ENCODE results near the gene VAV2.

VAV2 gene

GRCh38 chr9:133991964-133992779 lies at the start of gene VAV2:
VAV2 (minus strand) TSS chr9:133992324; CDS start chr9:133992278, 46 bp downstream.
- peak; percentile 72 for DNase-seq

DNA sequence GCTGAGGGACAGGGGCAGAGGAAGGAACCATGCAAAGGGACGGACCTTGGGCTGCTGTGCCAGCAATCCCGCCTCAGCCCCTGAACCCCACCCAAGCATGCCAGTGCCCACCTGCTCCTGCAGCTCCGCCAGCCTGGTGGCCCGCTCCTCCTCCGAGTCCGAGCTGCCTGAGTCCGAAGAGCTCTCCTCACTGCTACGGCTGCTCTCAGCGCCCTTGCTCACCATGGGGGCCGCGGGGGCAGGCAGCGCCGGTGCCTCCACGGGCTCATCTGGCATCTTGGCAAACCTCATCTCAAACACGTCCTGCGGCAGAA lies 49.5 kb upstream of the VAV2 start:
- DNase-seq, result no peak

GRCh38 chr9:134040781-134041648 lies 48.9 kb upstream of the VAV2 start:
- DNase-seq, result peak; percentile 7

DNA sequence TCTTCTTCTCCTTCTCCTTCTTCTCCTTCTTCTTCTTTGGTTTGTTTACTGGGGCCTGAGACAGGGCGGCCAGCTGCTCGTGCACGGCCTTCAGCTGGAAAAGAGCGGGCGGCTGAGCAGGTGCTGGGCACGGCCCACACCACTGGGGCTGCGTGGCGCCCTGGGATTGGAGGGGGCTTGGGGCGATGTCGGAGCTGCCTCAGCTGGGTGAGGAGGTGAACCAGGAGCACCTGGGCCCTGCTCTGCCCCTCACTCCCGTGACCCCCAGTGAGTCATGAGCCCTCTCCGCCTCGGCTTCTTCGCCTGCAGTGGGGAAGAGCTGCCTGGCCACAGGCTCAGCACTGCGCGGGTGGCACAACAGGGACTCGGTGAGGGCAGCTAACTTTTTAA lies 48.0 kb upstream of the VAV2 start:
- no peak for DNase-seq

- DNase-seq, result no peak
Measured at GRCh38 chr9:134039386-134040175, 47.5 kb upstream of the VAV2 start.

- DNase-seq, result no peak
Measured at GRCh38 chr9:134037641-134038040, 45.5 kb upstream of the VAV2 start.

- DNase-seq, result no peak
Measured at GRCh38 chr9:134036130-134036529, 44.0 kb upstream of the VAV2 start.

DNA sequence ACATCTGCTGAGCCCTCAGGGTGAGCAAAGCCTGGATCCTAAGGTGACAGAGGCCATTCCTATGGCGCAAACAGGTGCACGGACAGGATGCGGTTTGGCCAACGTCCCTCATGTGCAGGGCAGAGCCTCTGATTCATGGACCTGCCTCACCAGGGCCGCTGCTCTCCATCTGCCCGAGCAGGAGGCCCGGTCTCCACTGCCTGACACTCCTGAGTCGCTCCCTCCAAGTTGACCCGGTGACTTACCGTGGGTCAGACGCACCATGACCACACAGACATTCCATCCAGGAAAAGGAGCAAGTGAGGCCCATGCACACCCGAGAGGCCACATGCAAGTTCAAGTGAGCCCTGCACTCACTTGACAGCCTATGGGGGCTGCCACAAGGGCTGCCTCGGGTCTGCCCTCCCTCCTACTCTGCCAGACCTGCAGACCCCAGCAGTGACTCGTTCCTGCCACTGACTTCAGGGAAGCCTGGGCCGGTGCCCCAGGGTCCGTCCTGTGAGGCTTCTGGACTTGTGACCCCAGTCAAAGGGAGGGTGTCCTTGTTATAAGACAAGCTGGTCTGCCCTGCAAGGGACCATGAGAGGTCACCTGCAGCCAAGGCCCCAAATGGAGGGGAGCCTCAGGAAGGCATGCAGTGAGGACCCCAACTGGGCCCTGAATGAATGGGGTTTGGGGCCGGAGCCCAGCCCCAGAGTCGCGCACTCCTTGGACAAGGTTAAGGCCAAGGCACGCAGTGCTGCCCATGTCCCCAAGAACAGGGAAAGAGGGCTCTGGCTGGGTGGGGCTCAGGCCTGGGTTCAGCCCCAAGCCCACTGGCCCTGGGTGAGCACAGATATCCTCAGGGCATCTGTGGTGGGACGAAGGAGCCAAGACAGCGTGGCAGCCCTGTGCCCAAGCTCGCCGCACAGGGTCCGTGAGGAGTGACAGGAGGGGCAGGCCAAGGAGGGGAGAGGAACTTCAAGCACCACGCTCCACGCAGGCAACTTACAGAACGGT lies 43.2 kb upstream of the VAV2 start:
- no peak for DNase-seq

DNA sequence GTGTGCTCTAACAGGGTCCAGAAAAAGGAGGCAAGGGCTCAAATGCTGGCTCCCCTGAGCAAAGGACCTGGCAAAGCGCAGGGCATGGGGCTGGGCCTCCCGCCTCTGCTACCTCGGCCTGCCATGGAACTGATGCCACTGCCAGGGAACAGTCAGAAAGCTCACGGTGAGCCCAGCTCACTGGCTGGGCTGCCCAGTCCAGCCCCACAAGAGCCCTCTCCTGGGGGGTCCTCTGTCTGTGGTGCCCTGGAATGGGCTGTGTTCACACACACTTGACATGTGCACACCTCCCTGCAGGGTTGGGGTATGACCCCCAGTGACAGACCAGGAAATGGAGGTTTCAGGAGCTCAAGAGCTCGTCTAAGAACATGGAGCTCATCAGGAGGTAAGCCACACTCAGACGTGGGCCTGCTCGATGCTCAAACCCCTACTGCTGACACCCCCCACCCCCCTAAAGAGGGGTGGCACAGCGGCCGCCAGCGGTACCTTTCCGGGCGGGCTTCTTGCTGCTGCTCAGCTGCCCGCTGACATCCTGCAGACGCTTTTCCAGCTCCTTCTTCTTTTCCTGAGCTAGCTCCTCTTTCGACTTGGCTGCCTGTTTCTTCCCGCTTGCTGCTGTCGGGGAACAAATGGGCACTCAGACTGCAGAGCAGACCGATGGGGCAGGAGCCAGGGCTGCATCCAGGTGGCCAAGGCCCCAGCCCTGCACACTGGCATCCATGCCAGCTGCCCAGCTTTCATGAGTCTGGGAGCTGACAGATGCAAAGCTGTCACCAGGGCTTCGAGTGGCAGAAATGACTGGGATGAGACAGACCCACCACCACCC lies 42.3 kb upstream of the VAV2 start:
- DNase-seq, result no peak

GRCh38 chr9:134033516-134034214 lies 41.5 kb upstream of the VAV2 start:
- DNase-seq, result no peak

DNA sequence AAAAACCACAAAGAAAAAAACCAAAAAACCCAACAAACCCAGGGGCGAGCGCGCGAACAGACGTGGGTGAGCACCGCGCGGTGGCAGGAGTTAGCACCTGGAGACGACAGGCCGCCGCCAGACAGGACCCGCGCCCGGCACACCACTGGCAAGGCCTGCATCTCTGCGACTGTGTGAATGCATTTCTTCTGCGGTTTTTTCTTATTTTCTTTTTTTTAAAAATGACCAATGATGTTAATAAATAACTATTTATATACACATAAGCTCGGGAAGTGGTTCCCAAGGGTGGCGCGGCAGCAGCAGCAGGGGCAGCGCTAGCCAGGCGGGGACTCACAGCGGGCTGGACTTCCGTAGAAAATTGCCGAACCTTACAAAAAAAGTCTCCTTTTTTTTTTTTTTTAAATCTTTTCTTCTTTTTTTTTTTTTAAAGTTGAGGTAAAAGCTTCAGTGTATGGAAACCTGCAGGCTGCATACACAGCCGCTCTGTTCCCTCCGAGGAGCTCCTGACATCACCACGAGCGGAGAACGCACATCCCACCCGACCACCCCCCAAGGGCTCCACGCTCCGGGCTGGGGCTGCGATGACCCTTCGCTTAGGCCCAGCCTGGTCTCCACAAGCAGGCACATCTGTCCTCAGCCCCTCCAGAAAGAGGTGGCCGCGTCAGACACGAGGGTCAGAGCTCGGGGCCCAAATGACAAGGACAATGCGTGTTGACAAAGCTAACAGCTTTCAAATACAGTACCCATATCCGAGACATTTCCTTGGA lies 40.5 kb upstream of the VAV2 start:
- no peak for DNase-seq

DNA sequence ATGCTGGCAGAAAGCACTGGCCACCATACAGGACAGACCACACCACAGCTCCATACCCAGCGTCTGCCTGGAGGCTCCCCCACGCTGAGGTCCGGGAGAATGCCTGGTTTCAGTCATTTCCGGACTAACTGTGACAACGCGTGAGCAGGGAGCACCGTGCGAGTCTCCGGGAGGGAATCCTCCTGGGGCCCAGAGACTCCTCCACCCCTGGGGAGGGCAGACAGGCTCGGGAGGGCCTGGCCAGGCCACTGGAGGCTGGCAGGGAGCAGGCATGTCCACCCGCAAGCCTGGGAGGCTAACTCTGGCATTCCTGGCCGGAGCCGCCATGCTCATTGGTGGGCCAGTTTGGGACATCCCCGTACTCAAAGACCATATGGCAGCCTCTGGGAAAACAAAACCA lies 39.7 kb upstream of the VAV2 start:
- no peak for DNase-seq

GRCh38 chr9:134030821-134031470 lies 38.8 kb upstream of the VAV2 start:
- DNase-seq, result no peak

DNA sequence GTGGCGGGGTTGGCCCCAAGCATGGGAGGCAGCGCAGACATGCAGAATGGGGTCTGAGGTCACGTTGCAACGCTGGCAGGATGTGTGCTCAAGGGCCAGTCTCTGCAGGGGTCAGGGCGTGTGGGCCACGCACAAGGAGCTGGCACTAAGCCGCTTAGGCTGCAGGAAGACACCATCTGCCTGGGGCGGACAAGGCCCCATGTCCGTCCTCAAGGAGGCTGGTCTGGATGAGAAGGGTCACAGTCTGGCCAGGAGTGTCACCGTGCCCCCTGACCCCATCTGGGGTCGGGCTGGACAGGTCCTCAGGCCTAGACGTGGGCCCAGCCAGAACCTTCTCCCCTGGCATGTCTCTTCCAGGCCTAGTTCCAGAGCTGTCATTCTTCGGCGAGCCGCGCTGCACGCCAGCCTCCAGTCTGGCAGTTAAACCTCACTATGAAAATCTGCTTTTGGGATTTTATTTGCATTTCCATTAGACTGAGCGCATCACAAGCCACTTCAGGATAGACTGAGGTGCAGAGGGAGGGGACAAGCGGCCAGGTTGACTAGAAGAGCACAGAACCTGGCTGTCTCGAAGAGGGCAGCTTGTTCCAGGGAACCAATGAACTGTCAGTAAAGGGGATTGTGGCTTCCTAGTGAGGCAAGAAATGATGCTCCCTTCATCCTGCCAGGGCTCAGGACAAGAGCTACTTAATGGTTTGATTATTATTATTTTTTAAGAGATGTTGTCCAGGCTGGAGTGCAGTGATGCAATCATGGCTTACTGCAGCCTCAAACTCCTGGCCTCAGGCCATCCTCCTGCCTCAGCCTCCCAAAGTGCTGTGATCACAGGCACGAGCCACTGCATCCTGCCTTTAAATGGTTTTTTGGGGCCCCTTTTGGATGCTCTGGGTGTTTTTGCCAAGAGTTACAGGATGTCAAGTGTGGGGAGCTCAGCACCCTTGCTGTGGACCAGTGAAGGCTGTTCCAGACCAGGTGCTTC lies 37.4 kb upstream of the VAV2 start:
- DNase-seq, result no peak

DNA sequence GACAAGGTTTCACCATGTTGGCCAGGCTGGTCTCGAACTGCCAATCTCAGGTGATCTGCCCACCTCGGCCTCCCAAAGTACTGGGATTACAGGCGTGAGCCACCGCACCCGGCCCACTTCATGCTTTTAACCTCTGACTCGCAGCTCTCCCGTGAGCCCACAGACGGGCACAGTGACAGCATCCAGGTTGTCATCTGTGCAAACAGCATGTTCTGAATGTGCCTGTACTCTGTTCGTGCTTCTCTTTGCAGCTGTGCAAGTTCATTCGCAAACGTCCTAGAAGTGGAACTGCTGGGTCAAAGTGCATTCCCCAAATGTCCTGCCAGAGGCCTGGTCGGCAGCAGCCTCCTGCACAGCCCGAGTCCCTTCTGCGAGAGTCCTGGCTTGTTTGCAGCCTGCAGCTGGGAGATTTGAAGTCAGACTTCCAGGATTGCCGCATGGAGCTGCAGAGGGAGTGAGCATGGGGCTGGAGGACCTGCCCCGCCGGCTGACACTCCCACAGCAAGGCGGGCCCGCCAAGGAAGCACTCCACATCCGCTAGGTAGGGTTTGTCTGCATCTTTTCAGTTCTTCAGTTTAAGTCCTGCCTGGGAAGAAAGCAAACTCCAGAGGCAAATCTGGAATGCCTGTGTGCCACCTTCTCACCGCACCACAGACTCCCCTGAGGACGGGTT lies 36.6 kb upstream of the VAV2 start:
- no peak for DNase-seq

DNA sequence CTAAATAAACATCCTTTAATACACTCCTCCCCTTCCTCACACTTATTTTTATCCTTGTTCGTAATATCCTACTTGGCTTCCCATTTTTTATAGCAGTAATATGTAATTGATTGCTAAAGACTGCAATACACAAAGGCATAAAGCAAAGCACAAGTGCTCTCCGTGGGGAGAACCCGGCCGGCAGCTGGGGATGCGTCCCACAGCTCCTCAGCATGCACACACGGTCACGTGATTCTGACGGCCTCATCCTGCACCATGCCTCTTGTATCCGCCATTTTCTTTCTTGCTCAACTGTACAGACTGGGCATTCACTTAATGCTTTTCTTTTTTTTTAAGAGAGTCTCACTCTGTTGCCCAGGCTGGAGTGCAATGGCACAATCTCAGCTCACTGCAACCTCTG lies 36.0 kb upstream of the VAV2 start:
- DNase-seq, result no peak

DNA sequence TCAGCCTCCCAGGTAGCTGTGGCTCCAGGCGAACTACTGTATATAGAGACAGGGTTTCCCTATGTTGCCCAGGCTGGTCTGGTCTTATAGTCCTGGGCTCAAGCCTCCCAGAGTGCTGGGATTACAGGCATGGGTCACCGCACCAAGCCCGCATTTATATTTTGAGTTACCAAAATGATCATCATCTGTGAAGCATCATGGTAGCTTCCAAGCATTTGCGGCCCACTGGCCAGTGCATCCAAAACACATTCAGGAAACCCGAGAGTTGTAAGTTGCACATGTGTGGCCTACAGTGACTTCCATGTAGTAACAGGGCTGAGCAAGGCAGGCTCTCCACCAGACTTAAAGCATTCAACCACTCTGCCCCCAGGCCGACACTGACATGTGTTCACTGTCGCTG lies 35.4 kb upstream of the VAV2 start:
- no peak for DNase-seq

All from suppressor macrophage treated with lipopolysaccharide for 4 hours (primary cell).